Muscle of leg (tissue), 11 donors: Measurements from ENCODE around the gene CNOT6L. TPM values are rescaled to one million over a fixed set of nuclear protein-coding genes. Genes with fewer than 3 reads are reported as not detected.

Experiments
- DNase-seq: peaks from one replicate; pipeline ENCODE4 v3.0.0; 2013
- H3K27ac ChIP-seq: one replicate; pipeline ENCODE4 v1.5.1; 2013; ENCODE audit warnings: mild to moderate bottlenecking, low read length, control low read depth
- H3K27me3 ChIP-seq: one replicate; pipeline ENCODE4 v1.6.1; 2013; ENCODE audit warnings: low read length; ENCODE audit not compliant: control insufficient read depth, insufficient read depth
- H3K36me3 ChIP-seq: one replicate; pipeline ENCODE4 v1.6.1; 2013; ENCODE audit warnings: low read length; ENCODE audit not compliant: control insufficient read depth, insufficient read depth
- H3K4me1 ChIP-seq: one replicate; pipeline ENCODE4 v1.6.1; 2013; ENCODE audit warnings: low read length; ENCODE audit not compliant: control insufficient read depth, insufficient read depth
- H3K4me3 ChIP-seq: one replicate; pipeline ENCODE4 v1.5.1; 2013; ENCODE audit warnings: low read length, control low read depth
- H3K9me3 ChIP-seq: replicated peaks from 2 replicates; pipeline ENCODE4 v1.6.1; 2013; ENCODE audit warnings: low read depth, low read length; ENCODE audit not compliant: control insufficient read depth
- WGBS: methylation state at CpG from one replicate; pipeline ENCODE4 v1.1.5; 2013; ENCODE audit warnings: missing lambda C conversion rate; ENCODE audit not compliant: insufficient coverage; 5-methylcytosine and 5-hydroxymethylcytosine counted together
- polyA plus RNA-seq, 8 donors: library from polyadenylated mRNA; unstranded; fragments of 120-200 nt; gene quantifications; one replicate each; pipeline versions ENCODE4 v1.2.1 to v1.2.3, GENCODE V29; 2013; ENCODE audit warnings: inconsistent platforms in 1 of 8, low replicate concordance in 1 of 8; ENCODE audit not compliant: insufficient read length in 8 of 8, insufficient read depth in 1 of 8
- total RNA-seq: library from RNA; stranded (reverse); fragments of 120-200 nt; gene quantifications from one replicate; pipeline ENCODE4 v1.2.4, GENCODE V29; 2013

Gene CNOT6L
- total and polyA plus RNA-seq, 9 donors = 19.2 to 36.6 (median 30.1) TPM

- peak overlapping the region; percentile 6 for H3K27ac ChIP-seq
- no peaks in the 10 kb centered on the region for H3K9me3 ChIP-seq
- no peaks in the 10 kb centered on the region for H3K27me3 ChIP-seq
- DNase-seq = no peak
- no peaks in the 10 kb centered on the region for H3K36me3 ChIP-seq
- peaks cover 2% of the 10 kb centered on the region for H3K4me1 ChIP-seq
- no peak overlapping the region for H3K4me3 ChIP-seq
- WGBS = no CpG with 5 or more reads among the region's 7 CpGs
Observed at GRCh38 chr4:77852892-77853495, 33.8 kb upstream of the CNOT6L start.

- Histone ChIP-seq H3K27me3 (no peaks in the 10 kb centered on the region), H3K9me3 (no peaks in the 10 kb centered on the region), H3K4me3 (no peak overlapping the region), H3K27ac (no peak overlapping the region), H3K36me3 (no peaks in the 10 kb centered on the region), H3K4me1 (no peaks in the 10 kb centered on the region)
- 84% methylated on average over 10 of the region's 12 CpGs for WGBS
- no peak for DNase-seq
Observed at GRCh38 chr4:77849278-77849965, 30.3 kb upstream of the CNOT6L start.

- no peak overlapping the region for H3K27ac ChIP-seq
- H3K9me3 ChIP-seq = no peaks in the 10 kb centered on the region
- DNase-seq = no peak
- H3K4me3 ChIP-seq = no peak overlapping the region
- H3K36me3 ChIP-seq = no peaks in the 10 kb centered on the region
- 100% methylated on average over 2 of the region's 6 CpGs for WGBS
- no peaks in the 10 kb centered on the region for H3K4me1 ChIP-seq
- H3K27me3 ChIP-seq = no peaks in the 10 kb centered on the region
Observed at GRCh38 chr4:77848508-77848907, 29.3 kb upstream of the CNOT6L start.

DNA sequence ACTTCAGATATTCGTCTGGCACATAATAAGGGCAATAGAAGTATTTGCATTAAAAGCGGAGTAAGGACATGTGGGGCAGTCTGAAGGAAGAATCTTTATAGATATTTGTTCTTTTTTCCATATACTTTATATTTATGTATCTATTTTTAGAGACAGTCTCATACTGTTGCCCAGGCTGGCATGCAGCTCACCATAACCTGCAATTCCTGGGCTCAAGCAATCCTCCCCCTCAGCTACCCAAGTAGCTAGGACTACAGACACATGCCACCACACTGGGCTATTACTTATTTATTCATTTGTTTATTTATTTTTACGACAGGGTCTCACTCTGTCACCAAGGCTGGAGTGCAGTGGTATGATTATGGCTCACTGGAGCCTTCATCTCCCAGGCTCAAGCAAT lies 26.8 kb upstream of the CNOT6L start:
- no peak for DNase-seq
- Histone ChIP-seq H3K4me3 (no peak overlapping the region), H3K9me3 (no peaks in the 10 kb centered on the region), H3K27me3 (no peaks in the 10 kb centered on the region), H3K27ac (no peak overlapping the region), H3K36me3 (no peaks in the 10 kb centered on the region), H3K4me1 (no peaks in the 10 kb centered on the region)
- WGBS = no CpG with 5 or more reads among the region's 3 CpGs

DNA sequence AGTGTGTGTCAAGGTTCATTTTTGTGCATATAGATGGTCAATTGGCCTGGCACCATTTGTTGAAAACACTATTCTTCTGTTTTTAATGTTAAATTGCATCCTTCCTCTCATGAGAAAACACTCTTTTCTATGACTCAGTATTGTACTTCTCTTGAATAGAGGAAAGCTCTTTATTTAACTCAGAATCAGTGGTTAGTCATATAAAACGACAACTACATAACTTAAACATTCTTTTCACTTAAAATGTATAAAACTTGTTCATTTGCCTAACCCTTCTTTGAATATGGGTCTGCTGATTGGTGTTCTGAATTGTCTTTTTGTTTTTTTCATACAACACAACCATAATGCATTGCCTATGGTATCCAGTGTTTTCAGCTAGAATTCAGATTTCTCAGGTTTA lies 26.2 kb upstream of the CNOT6L start:
- WGBS = no CpG with 5 or more reads among the region's 1 CpG

GRCh38 chr4:77844363-77844762 lies 25.2 kb upstream of the CNOT6L start:
- no peaks in the 10 kb centered on the region for H3K27me3 ChIP-seq
- H3K36me3 ChIP-seq = no peaks in the 10 kb centered on the region
- H3K4me1 ChIP-seq = no peaks in the 10 kb centered on the region
- no CpG with 5 or more reads among the region's 1 CpG for WGBS
- H3K27ac ChIP-seq = no peak overlapping the region
- no peaks in the 10 kb centered on the region for H3K9me3 ChIP-seq
- H3K4me3 ChIP-seq = no peak overlapping the region
- DNase-seq = no peak

More for the DNA sequence above, 26.2 kb upstream of the CNOT6L start:
- H3K4me1 ChIP-seq = no peaks in the 10 kb centered on the region
- H3K4me3 ChIP-seq = no peak overlapping the region
- no peak for DNase-seq
- H3K27me3 ChIP-seq = no peaks in the 10 kb centered on the region
- H3K9me3 ChIP-seq = no peaks in the 10 kb centered on the region
- H3K36me3 ChIP-seq = no peaks in the 10 kb centered on the region
- H3K27ac ChIP-seq = no peak overlapping the region

GRCh38 chr4:77843628-77844027 lies 24.5 kb upstream of the CNOT6L start:
- H3K4me3 ChIP-seq = no peak overlapping the region
- 29% methylated on average over 1 of the region's 1 CpG for WGBS
- no peaks in the 10 kb centered on the region for H3K4me1 ChIP-seq
- no peak for DNase-seq
- no peak overlapping the region for H3K27ac ChIP-seq
- no peaks in the 10 kb centered on the region for H3K36me3 ChIP-seq
- no peaks in the 10 kb centered on the region for H3K9me3 ChIP-seq
- H3K27me3 ChIP-seq = no peaks in the 10 kb centered on the region

- H3K4me3 ChIP-seq = no peak overlapping the region
- 80% methylated on average over 1 of the region's 4 CpGs for WGBS
- H3K27ac ChIP-seq = no peak overlapping the region
- H3K9me3 ChIP-seq = no peaks in the 10 kb centered on the region
- DNase-seq = no peak
- no peaks in the 10 kb centered on the region for H3K4me1 ChIP-seq
- H3K27me3 ChIP-seq = no peaks in the 10 kb centered on the region
- no peaks in the 10 kb centered on the region for H3K36me3 ChIP-seq
Observed at GRCh38 chr4:77834403-77834802, 15.2 kb upstream of the CNOT6L start.

DNA sequence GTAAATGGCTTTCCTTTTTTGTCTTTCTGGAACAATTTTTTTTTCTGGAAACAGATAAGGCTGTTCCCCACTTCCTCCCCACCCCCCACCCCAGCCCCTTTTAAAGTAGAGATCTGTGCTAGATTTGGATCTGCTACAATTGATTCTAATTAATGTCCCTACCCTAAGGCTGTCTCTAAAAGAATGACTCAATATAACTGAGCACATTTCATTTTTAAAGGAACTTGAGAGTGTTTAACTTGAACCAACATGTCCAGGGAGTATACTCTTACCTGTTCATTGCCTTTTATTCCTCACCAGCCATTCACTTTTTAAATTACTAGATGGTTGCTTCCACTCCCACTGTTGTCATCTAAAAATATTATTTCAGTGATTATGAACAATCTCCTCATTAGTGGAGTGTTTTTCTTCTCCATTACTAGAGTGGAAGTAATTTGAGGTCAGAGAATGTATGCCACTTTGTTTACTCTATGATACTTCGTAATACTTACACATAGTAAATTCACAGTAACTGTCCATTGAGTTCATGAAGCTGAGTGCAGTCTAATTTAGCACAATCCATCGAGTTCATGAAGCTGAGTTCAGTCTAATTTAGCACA lies 14.1 kb upstream of the CNOT6L start:
- WGBS = no CpG with 5 or more reads among the region's 2 CpGs
- Histone ChIP-seq H3K27me3 (no peaks in the 10 kb centered on the region), H3K4me3 (no peak overlapping the region), H3K36me3 (no peaks in the 10 kb centered on the region), H3K4me1 (no peaks in the 10 kb centered on the region), H3K9me3 (no peaks in the 10 kb centered on the region), H3K27ac (no peak overlapping the region)
- DNase-seq = no peak

DNA sequence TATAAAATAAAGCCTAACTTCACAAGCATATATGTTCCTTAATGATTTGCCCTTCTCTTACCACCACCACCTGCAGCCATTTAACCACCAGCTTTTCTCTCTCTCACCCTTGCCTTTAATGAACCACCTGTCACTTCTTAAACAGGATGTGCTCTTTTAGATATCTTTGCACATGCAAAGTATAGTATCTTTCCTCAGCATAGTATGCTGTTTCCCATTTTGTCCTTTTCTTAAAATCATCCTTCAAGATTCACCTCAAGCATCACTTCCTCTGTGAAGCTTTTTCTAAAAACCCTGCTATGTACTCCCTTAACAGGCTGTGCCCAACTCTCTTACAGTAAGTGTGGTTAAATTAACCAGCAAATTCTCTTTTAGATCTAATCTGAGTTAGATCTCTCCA lies 8.2 kb upstream of the CNOT6L start:
- Histone ChIP-seq H3K4me3 (no peak overlapping the region), H3K36me3 (no peaks in the 10 kb centered on the region), H3K4me1 (no peaks in the 10 kb centered on the region), H3K27ac (no peak overlapping the region), H3K27me3 (no peaks in the 10 kb centered on the region), H3K9me3 (no peaks in the 10 kb centered on the region)
- DNase-seq = no peak
